Endothelial cell of umbilical vein (primary cell): ENCODE data around the gene NUP54. TPM values are rescaled to one million over a fixed set of nuclear protein-coding genes. Genes with fewer than 3 reads are reported as not detected.

Source experiments
- BruUV-seq: library from RNA; stranded (reverse); fragments of 400-500 nt; replicated peaks from 2 replicates; lab custom pipeline; 2021; lab: Mats Ljungman, UMichigan
- CTCF ChIA-PET: fragments of 300-600, 350-600 bp; sonication (Branson Sonifier 250); formaldehyde crosslinking; loops from one replicate; lab custom pipeline; 2021; ENCODE audit warnings: antibody characterized with exemption, inconsistent platforms; lab: Charles Lee
- POLR2A ChIA-PET: fragments of 300-600, 350-600 bp; sonication (Branson Sonifier 250); formaldehyde crosslinking; loops from one replicate; lab custom pipeline; 2021; ENCODE audit warnings: antibody characterized with exemption, inconsistent platforms; lab: Charles Lee
- DNase-seq: peaks from one replicate; pipeline ENCODE4 v3.0.0-alpha.2; 2011; ENCODE audit warnings: low read depth, low spot score
- FAIRE-seq: peaks from 2 replicates; lab custom pipeline; 2011; peaks lifted over from hg19 to GRCh38; lab: Jason Lieb, UNC
- H2AFZ ChIP-seq: 2 replicates; pipeline ENCODE4 v1.6.0; 2012; ENCODE audit warnings: low read depth, low read length, control low read depth, inconsistent platforms
- H3K27ac ChIP-seq: 2 replicates; pipeline ENCODE4 v1.5.1; 2011; ENCODE audit warnings: low read depth, mild to moderate bottlenecking, control low read depth, low read length, moderate library complexity; ENCODE audit not compliant: insufficient read depth
- H3K27me3 ChIP-seq, 2 experiments: 2 replicates each; pipeline versions ENCODE4 v1.6.0 to v1.6.1; 2011; ENCODE audit warnings: low read length in 2 of 2, mixed read lengths in 1 of 2; ENCODE audit not compliant: control insufficient read depth in 2 of 2, insufficient read depth in 2 of 2
- H3K36me3 ChIP-seq, 2 experiments: 2 replicates in 1 of 2; 3 replicates in 1 of 2; pipeline ENCODE4 v1.5.1; 2011; ENCODE audit warnings: low read length in 2 of 2, mild to moderate bottlenecking in 1 of 2, moderate library complexity in 1 of 2; ENCODE audit not compliant: control insufficient read depth in 2 of 2, insufficient read depth in 2 of 2; ENCODE audit errors: extremely low read depth in 1 of 2
- H3K4me1 ChIP-seq: 3 replicates; pipeline ENCODE4 v1.5.1; 2011; ENCODE audit warnings: mild to moderate bottlenecking, low read length; ENCODE audit not compliant: control insufficient read depth, insufficient read depth; ENCODE audit errors: extremely low read depth
- H3K4me2 ChIP-seq: 2 replicates; pipeline ENCODE4 v1.6.1; 2011; ENCODE audit warnings: low read length, control low read depth, mixed read lengths; ENCODE audit not compliant: insufficient read depth
- H3K4me3 ChIP-seq, 3 experiments: fragments of 200-600 bp in 1 of 3; sonication (generic), shearing (Covaris generic) in 1 of 3; replicated peaks in 1 of 3; 2 replicates each; pipeline ENCODE4 v1.5.1; 2011 to 2016; ENCODE audit warnings: control low read depth in 3 of 3, low read length in 3 of 3, mild to moderate bottlenecking in 2 of 3, inconsistent platforms in 1 of 3, low read depth in 1 of 3, moderate library complexity in 1 of 3; ENCODE audit not compliant: insufficient read depth in 1 of 3
- H3K79me2 ChIP-seq: 2 replicates; pipeline ENCODE4 v1.6.0; 2012; ENCODE audit warnings: low read length, inconsistent platforms; ENCODE audit not compliant: control insufficient read depth, insufficient read depth
- H3K9ac ChIP-seq: replicated peaks from 2 replicates; pipeline ENCODE3; 2011; ENCODE audit warnings: low read length, control low read depth; ENCODE audit not compliant: insufficient read depth; ENCODE audit errors: extremely low read depth
- H3K9me1 ChIP-seq: replicated peaks from 3 replicates; pipeline ENCODE4 v1.6.0; 2011; ENCODE audit warnings: mild to moderate bottlenecking, low read length; ENCODE audit not compliant: control insufficient read depth, insufficient read depth; ENCODE audit errors: extremely low read depth
- H3K9me3 ChIP-seq: replicated peaks from 2 replicates; pipeline ENCODE4 v1.5.1; 2012; ENCODE audit warnings: low read length, inconsistent platforms; ENCODE audit not compliant: control insufficient read depth, insufficient read depth
- H4K20me1 ChIP-seq: replicated peaks from 2 replicates; pipeline ENCODE3; 2011; ENCODE audit warnings: mild to moderate bottlenecking, low read length; ENCODE audit not compliant: control insufficient read depth, insufficient read depth; ENCODE audit errors: extremely low read depth
- EZH2 ChIP-seq: IDR thresholded peaks from 2 replicates; pipeline ENCODE4 v1.6.1; 2012; ENCODE audit warnings: borderline replicate concordance, low read depth, mild to moderate bottlenecking, moderate library complexity, low read length, inconsistent platforms; ENCODE audit not compliant: severe bottlenecking
- FOS ChIP-seq: IDR thresholded peaks from 2 replicates; pipeline ENCODE4 v1.6.1; 2011; ENCODE audit warnings: mild to moderate bottlenecking, low read length, moderate library complexity, borderline replicate concordance; ENCODE audit not compliant: insufficient read depth
- GATA2 ChIP-seq: IDR thresholded peaks from 2 replicates; pipeline ENCODE4 v1.7.0; 2011; ENCODE audit warnings: low read depth, mild to moderate bottlenecking, moderate library complexity, mixed read lengths, low read length; ENCODE audit not compliant: insufficient read length, insufficient read depth
- JUN ChIP-seq: IDR thresholded peaks from 2 replicates; pipeline ENCODE4 v1.6.1; 2011; ENCODE audit warnings: borderline replicate concordance, low read depth; ENCODE audit not compliant: insufficient read length, insufficient read depth
- MYC ChIP-seq: IDR thresholded peaks from one replicate; pipeline ENCODE4 v1.6.1; 2011; ENCODE audit warnings: mild to moderate bottlenecking, low read depth, low read length
- POLR2A ChIP-seq: IDR thresholded peaks from 2 replicates; pipeline ENCODE4 v1.6.1; 2012; ENCODE audit warnings: low read depth, mild to moderate bottlenecking, control low read depth, low read length
- POLR2AphosphoS5 ChIP-seq: IDR thresholded peaks from 2 replicates; pipeline ENCODE4 v1.6.1; 2012; ENCODE audit warnings: low read depth, mild to moderate bottlenecking, control low read depth, low read length, moderate library complexity; ENCODE audit not compliant: insufficient read depth
- dilution Hi-C: fragments of 300-500 bp; cut with MboI; formaldehyde crosslinking; loops from one replicate; pipeline ENCODE4 v1.15.0; 2019; ENCODE audit warnings: low sequenced_read_pairs; ENCODE audit not compliant: extremely low pct_ligation_motif_present
- intact Hi-C: fragments of 100-400 bp; cut with micrococcal nuclease; formaldehyde crosslinking; loops from one replicate; pipeline ENCODE4 v1.10.0; 2022
- polyA plus RNA-seq, 4 experiments: library from polyadenylated mRNA; depleted of rRNA in 3 of 4; stranded (reverse) in 3 of 4; unstranded in 1 of 4; fragments of >200 nt; gene quantifications; 2 replicates each; pipeline versions ENCODE4 v1.2.1 to v1.2.3, GENCODE V29; 2011 to 2012; ENCODE audit warnings: missing spikeins in 1 of 4
- total RNA-seq: library from RNA; stranded (reverse); gene quantifications from 2 replicates; pipeline ENCODE4 v1.2.3, GENCODE V29; 2021
- TF ChIP-seq, protein P1 (sequence below): IDR thresholded peaks from 2 replicates; pipeline ENCODE4 v1.6.1; 2011; ENCODE audit not compliant: insufficient read depth, insufficient read length
- TF ChIP-seq, protein P2 (sequence below), 2 donors: IDR thresholded peaks; 1 replicate in 1 of 2; 2 replicates in 1 of 2; pipeline ENCODE4 v1.5.1; 2011; ENCODE audit warnings: low read length in 2 of 2, mild to moderate bottlenecking in 2 of 2, moderate library complexity in 2 of 2, control low read depth in 1 of 2, inconsistent platforms in 1 of 2, low read depth in 1 of 2; ENCODE audit not compliant: insufficient read depth in 1 of 2; ENCODE audit errors: extremely low read depth in 1 of 2

The NUP54 gene
- total and polyA plus RNA-seq, 2 donors (not counting 3 experiments of a cell fraction or from before 2014, with no cell fraction given), result 25.7 to 45.7 TPM

DNA sequence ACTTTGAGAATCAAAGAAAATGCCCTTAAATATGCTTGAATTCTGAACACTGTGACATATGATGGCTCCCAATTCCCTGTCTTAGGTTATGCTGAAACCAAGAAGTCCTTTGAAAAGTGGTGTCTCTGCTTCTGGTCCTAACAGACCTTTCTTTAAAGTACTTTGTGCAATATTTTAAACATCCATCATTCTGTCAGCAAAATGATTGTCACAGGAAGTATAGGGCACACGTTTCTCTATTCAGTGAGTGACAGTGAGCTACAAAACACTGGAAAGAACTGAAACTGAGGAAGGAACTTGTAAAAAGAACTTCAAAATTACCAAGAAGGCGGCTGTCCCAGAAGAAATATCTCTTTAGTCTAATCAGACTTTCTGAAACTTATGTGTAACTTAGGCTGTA, 12.2 kb upstream of the NUP54 start:
- Histone ChIP-seq H2AFZ (no peak overlapping the region), H4K20me1 (no peaks in the 10 kb centered on the region), H3K4me2 (no peak overlapping the region), H3K9me3 (no peaks in the 10 kb centered on the region), H3K27ac (no peak overlapping the region), H3K27me3 (no peaks in the 10 kb centered on the region), H3K9me1 (no peaks in the 10 kb centered on the region), H3K4me3 (no peak overlapping the region), H3K9ac (no peak overlapping the region), H3K4me1 (peaks cover 11% of the 10 kb centered on the region), H3K36me3 (peaks cover 10 to 14% of the 10 kb centered on the region in 2 experiments), H3K79me2 (no peaks in the 10 kb centered on the region)
- intact Hi-C loops (no loop called here), dilution Hi-C loops (no loop called here)
- CTCF ChIA-PET, result interaction anchor here (1.8 kb wide), 1 partner anchor 19 kb away, joined by 6 read pairs; no protein-coding TSS in a partner anchor
- POLR2A ChIA-PET, result no interaction called here
- FAIRE-seq (peak; percentile 12), DNase-seq (no peak)
- TF ChIP-seq, protein P1, sequence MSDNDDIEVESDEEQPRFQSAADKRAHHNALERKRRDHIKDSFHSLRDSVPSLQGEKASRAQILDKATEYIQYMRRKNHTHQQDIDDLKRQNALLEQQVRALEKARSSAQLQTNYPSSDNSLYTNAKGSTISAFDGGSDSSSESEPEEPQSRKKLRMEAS, result no peak
- TF ChIP-seq, protein P2, sequence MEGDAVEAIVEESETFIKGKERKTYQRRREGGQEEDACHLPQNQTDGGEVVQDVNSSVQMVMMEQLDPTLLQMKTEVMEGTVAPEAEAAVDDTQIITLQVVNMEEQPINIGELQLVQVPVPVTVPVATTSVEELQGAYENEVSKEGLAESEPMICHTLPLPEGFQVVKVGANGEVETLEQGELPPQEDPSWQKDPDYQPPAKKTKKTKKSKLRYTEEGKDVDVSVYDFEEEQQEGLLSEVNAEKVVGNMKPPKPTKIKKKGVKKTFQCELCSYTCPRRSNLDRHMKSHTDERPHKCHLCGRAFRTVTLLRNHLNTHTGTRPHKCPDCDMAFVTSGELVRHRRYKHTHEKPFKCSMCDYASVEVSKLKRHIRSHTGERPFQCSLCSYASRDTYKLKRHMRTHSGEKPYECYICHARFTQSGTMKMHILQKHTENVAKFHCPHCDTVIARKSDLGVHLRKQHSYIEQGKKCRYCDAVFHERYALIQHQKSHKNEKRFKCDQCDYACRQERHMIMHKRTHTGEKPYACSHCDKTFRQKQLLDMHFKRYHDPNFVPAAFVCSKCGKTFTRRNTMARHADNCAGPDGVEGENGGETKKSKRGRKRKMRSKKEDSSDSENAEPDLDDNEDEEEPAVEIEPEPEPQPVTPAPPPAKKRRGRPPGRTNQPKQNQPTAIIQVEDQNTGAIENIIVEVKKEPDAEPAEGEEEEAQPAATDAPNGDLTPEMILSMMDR (IDR thresholded peaks at IDR 0.05; ENCODE audit: extremely low read depth in 1 of 2, insufficient read depth in 1 of 2, low read depth in 1 of 2, low read length in 2 of 2), result no peak
- TF ChIP-seq POLR2A, result no peak
- TF ChIP-seq JUN, result no peak
- no peak for TF ChIP-seq GATA2
- TF ChIP-seq POLR2AphosphoS5, result no peak
- TF ChIP-seq FOS, result no peak
- no peak for TF ChIP-seq MYC
- TF ChIP-seq EZH2, result no peak
- TSS peak; percentile 33 for BruUV-seq
